H9 (cell line): ENCODE measurements around the gene DAZAP1. TPM values are rescaled to one million over a fixed set of nuclear protein-coding genes. Genes with fewer than 3 reads are reported as not detected.

Experiments used
- DNase-seq: peaks from one replicate; pipeline ENCODE4 v3.0.0-alpha.2; 2017
- H2AFZ ChIP-seq: one replicate; pipeline ENCODE4 v1.6.1; 2013; ENCODE audit warnings: mild to moderate bottlenecking, low read length, control low read depth, moderate library complexity
- H2AK5ac ChIP-seq: 2 replicates; pipeline ENCODE4 v1.6.1; 2013; ENCODE audit warnings: low read length, control low read depth, mixed read lengths; ENCODE audit not compliant: insufficient read length
- H2BK120ac ChIP-seq: one replicate; pipeline ENCODE4 v1.6.1; 2013; ENCODE audit warnings: low read depth, mild to moderate bottlenecking, low read length, control low read depth, inconsistent platforms; ENCODE audit not compliant: poor library complexity, severe bottlenecking
- H2BK12ac ChIP-seq: 2 replicates; pipeline ENCODE4 v1.6.1; 2013; ENCODE audit warnings: low read length, control low read depth, mixed read lengths, low read depth; ENCODE audit not compliant: insufficient read length
- H2BK15ac ChIP-seq: 2 replicates; pipeline ENCODE4 v1.6.1; 2013; ENCODE audit warnings: low read depth, low read length, control low read depth
- H2BK20ac ChIP-seq: one replicate; pipeline ENCODE4 v1.6.1; 2013; ENCODE audit warnings: low read depth, mild to moderate bottlenecking, low read length, control low read depth, inconsistent platforms; ENCODE audit not compliant: poor library complexity, severe bottlenecking
- H2BK5ac ChIP-seq: 2 replicates; pipeline ENCODE4 v1.6.1; 2013; ENCODE audit warnings: low read length, control low read depth, mixed read lengths; ENCODE audit not compliant: insufficient read length
- H3K14ac ChIP-seq: 2 replicates; pipeline ENCODE4 v1.6.1; 2013; ENCODE audit warnings: low read length, control low read depth; ENCODE audit not compliant: insufficient read depth
- H3K18ac ChIP-seq: 2 replicates; pipeline ENCODE4 v1.6.1; 2013; ENCODE audit warnings: low read depth, mild to moderate bottlenecking, mixed read lengths, low read length, control low read depth; ENCODE audit not compliant: insufficient read length
- H3K23ac ChIP-seq: 2 replicates; pipeline ENCODE4 v1.6.1; 2013; ENCODE audit warnings: low read length, control low read depth, mixed read lengths, low read depth; ENCODE audit not compliant: insufficient read length
- H3K23me2 ChIP-seq: 2 replicates; pipeline ENCODE4 v1.6.1; 2013; ENCODE audit warnings: low read depth, mild to moderate bottlenecking, mixed read lengths, low read length, control low read depth; ENCODE audit not compliant: insufficient read length, poor library complexity, severe bottlenecking
- H3K27ac ChIP-seq: 2 replicates; pipeline ENCODE4 v1.5.1; 2013; ENCODE audit warnings: low read length, control low read depth, mixed read lengths, low read depth; ENCODE audit not compliant: insufficient read length
- H3K27me3 ChIP-seq: 2 replicates; pipeline ENCODE4 v1.6.1; 2013; ENCODE audit warnings: low read length, control low read depth, inconsistent platforms; ENCODE audit not compliant: insufficient read depth
- H3K4ac ChIP-seq: 2 replicates; pipeline ENCODE4 v1.6.1; 2013; ENCODE audit warnings: low read depth, mild to moderate bottlenecking, control low read depth, inconsistent platforms, low read length, moderate library complexity
- H3K4me1 ChIP-seq: 2 replicates; pipeline ENCODE4 v1.6.1; 2013; ENCODE audit warnings: low read length, control low read depth, inconsistent platforms; ENCODE audit not compliant: insufficient read depth
- H3K4me2 ChIP-seq: 2 replicates; pipeline ENCODE4 v1.6.1; 2013; ENCODE audit warnings: low read length, control low read depth, mixed read lengths; ENCODE audit not compliant: insufficient read length, insufficient read depth
- H3K56ac ChIP-seq: 2 replicates; pipeline ENCODE4 v1.6.1; 2013; ENCODE audit warnings: low read depth, mild to moderate bottlenecking, mixed read lengths, low read length, control low read depth; ENCODE audit not compliant: insufficient read length
- H3K79me1 ChIP-seq: 2 replicates; pipeline ENCODE4 v1.6.1; 2013; ENCODE audit warnings: low read depth, mild to moderate bottlenecking, moderate library complexity, low read length, control low read depth, inconsistent platforms; ENCODE audit not compliant: insufficient read depth, poor library complexity, severe bottlenecking
- H3K79me2 ChIP-seq: 2 replicates; pipeline ENCODE4 v1.6.1; 2013; ENCODE audit warnings: low read length, control low read depth, inconsistent platforms; ENCODE audit not compliant: insufficient read depth
- H3K9ac ChIP-seq: 2 replicates; pipeline ENCODE4 v1.6.1; 2013; ENCODE audit warnings: low read length, control low read depth, mixed read lengths; ENCODE audit not compliant: insufficient read length; ENCODE audit errors: extremely low read depth
- H3K9me3 ChIP-seq: one replicate; pipeline ENCODE4 v1.6.1; 2013; ENCODE audit warnings: low read depth, low read length, inconsistent platforms; ENCODE audit not compliant: control insufficient read depth
- H3T11ph ChIP-seq: one replicate; pipeline ENCODE4 v1.6.1; 2013; ENCODE audit warnings: mild to moderate bottlenecking, low read length, control low read depth, inconsistent platforms
- H4K20me1 ChIP-seq: one replicate; pipeline ENCODE4 v1.6.1; 2013; ENCODE audit not compliant: control insufficient read depth, insufficient read length, insufficient read depth
- H4K5ac ChIP-seq: 2 replicates; pipeline ENCODE4 v1.6.1; 2013; ENCODE audit warnings: low read depth, mild to moderate bottlenecking, mixed read lengths, low read length, control low read depth; ENCODE audit not compliant: insufficient read length
- H4K8ac ChIP-seq: replicated peaks from 2 replicates; pipeline ENCODE4 v1.6.1; 2013; ENCODE audit warnings: low read length, control low read depth, mixed read lengths, low read depth; ENCODE audit not compliant: insufficient read length
- H4K91ac ChIP-seq: 2 replicates; pipeline ENCODE4 v1.6.1; 2013; ENCODE audit warnings: low read depth, mild to moderate bottlenecking, moderate library complexity, mixed read lengths, low read length, control low read depth; ENCODE audit not compliant: insufficient read length
- H3K27ac Mint-ChIP-seq, 3 experiments: 2 replicates in 2 of 3; 3 replicates in 1 of 3; pipeline ENCODE4 v1.8.0; 2020 to 2021; ENCODE audit warnings: mixed read lengths in 3 of 3, mild to moderate bottlenecking in 1 of 3, moderate library complexity in 1 of 3
- H3K27me3 Mint-ChIP-seq: 2 replicates; pipeline ENCODE4 v1.8.0; 2021; ENCODE audit warnings: low read depth, mild to moderate bottlenecking, moderate library complexity, mixed read lengths
- H3K36me3 Mint-ChIP-seq, 3 experiments: 2 replicates in 2 of 3; 3 replicates in 1 of 3; pipeline ENCODE4 v1.8.0; 2020 to 2021; ENCODE audit warnings: low read depth in 3 of 3, mixed read lengths in 3 of 3; ENCODE audit not compliant: insufficient read depth in 1 of 3
- H3K4me1 Mint-ChIP-seq, 2 experiments: 2 replicates each; pipeline ENCODE4 v1.8.0; 2020; ENCODE audit warnings: mixed read lengths in 2 of 2
- H3K4me3 Mint-ChIP-seq, 2 experiments: 2 replicates in 1 of 2; 3 replicates in 1 of 2; pipeline ENCODE4 v1.8.0; 2020 to 2021; ENCODE audit warnings: mild to moderate bottlenecking in 2 of 2, mixed read lengths in 2 of 2, moderate library complexity in 1 of 2
- H3K9me3 Mint-ChIP-seq, 2 experiments: 2 replicates in 1 of 2; 3 replicates in 1 of 2; pipeline ENCODE4 v1.8.0; 2020; ENCODE audit warnings: mild to moderate bottlenecking in 2 of 2, mixed read lengths in 2 of 2, moderate library complexity in 1 of 2
- WGBS: extraction: QIAGEN DNeasy Blood & Tissue Kit; methylation state at CpG from one replicate; pipeline ENCODE4 v1.1.7; 2013; ENCODE audit warnings: missing lambda C conversion rate, low lambda C conversion rate, mixed read lengths; ENCODE audit not compliant: insufficient read length; ENCODE audit errors: extremely low coverage; 5-methylcytosine and 5-hydroxymethylcytosine counted together
- total RNA-seq: library from RNA; stranded (reverse); gene quantifications from 2 replicates; pipeline ENCODE4 v1.2.1, GENCODE V29; 2021
- TF ChIP-seq, protein P1 (sequence below): fragments of 200-600 bp; sonication (generic); conservative IDR thresholded peaks from 3 replicates; pipeline ENCODE4 v1.8.0; 2021; ENCODE audit warnings: antibody characterized with exemption, mild to moderate bottlenecking

Gene DAZAP1
- total RNA-seq, 1 experiment from 2014 or later: 265 TPM

DNA sequence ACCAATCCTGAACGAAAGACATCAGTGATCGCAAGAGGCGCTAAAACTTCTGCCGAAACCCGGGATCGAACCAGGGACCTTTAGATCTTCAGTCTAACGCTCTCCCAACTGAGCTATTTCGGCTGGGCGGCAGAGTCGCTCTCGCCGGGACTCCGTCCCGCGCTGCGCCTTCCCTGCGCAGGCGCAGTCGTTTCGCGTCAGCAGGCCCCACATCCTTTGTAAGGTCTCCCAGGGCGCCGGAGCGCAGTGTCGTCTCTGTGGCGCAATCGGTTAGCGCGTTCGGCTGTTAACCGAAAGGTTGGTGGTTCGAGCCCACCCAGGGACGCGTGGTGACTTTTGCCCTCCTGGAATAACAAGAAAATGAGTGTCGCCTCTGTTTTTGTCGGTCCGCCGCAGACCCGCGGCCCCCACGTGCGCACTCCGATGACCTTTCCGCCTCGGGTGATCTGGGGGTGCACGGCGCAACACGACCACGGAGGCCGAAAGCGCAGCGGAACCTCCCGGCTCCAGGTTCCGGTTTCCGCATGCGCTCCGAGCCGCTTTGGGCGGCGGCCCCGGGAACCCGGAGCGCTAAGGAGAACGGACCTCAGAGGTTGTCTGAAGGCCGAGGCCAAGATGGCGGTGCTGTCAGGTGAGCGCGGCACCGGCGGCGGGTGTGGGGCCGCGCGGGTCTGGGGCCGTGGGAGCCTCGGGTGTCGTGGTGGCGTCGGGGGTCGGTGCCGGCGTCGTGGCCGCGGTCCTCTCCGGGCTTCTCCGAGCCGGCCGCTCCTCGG, 23.9 kb upstream of the DAZAP1 start, which contains the start of gene NDUFS7:
NDUFS7 (plus strand) TSS at position 596 of the 773 bp plus-strand sequence; CDS start at position 616, 20 bp downstream.
- H3K36me3 Mint-ChIP-seq: peaks cover 2 to 5% (median 4%) of the 10 kb centered on the region in 3 experiments; a peak in 5 of 7 replicates
- H3K27me3 Mint-ChIP-seq: peaks cover 3% of the 10 kb centered on the region
- no peak within 1 kb of the TSS for H2AK5ac ChIP-seq
- no peak within 1 kb of the TSS for H3K56ac ChIP-seq
- peak within 1 kb of the TSS; percentile 92 for H3K18ac ChIP-seq
- TF ChIP-seq, protein P1, sequence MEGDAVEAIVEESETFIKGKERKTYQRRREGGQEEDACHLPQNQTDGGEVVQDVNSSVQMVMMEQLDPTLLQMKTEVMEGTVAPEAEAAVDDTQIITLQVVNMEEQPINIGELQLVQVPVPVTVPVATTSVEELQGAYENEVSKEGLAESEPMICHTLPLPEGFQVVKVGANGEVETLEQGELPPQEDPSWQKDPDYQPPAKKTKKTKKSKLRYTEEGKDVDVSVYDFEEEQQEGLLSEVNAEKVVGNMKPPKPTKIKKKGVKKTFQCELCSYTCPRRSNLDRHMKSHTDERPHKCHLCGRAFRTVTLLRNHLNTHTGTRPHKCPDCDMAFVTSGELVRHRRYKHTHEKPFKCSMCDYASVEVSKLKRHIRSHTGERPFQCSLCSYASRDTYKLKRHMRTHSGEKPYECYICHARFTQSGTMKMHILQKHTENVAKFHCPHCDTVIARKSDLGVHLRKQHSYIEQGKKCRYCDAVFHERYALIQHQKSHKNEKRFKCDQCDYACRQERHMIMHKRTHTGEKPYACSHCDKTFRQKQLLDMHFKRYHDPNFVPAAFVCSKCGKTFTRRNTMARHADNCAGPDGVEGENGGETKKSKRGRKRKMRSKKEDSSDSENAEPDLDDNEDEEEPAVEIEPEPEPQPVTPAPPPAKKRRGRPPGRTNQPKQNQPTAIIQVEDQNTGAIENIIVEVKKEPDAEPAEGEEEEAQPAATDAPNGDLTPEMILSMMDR: peak; percentile 26; the same call in 1 of the 3 replicates
- peak within 1 kb of the TSS; percentile 94 for H3K4me2 ChIP-seq
- H2BK12ac ChIP-seq: no peak within 1 kb of the TSS
- H3K9ac ChIP-seq: peak within 1 kb of the TSS; percentile 77
- no peaks in the 10 kb centered on the region for H3K4me1 ChIP-seq
- H3K9me3 ChIP-seq: no peaks in the 10 kb centered on the region
- H2BK15ac ChIP-seq: no peak within 1 kb of the TSS; the same call in 1 of the 2 replicates
- no peak within 1 kb of the TSS for H3K27ac ChIP-seq
- peak; percentile 87 for DNase-seq
- peaks cover 3% of the 10 kb centered on the region; the same call in 1 of the 2 replicates for H3K79me2 ChIP-seq
- peaks cover 3 to 5% of the 10 kb centered on the region in 2 experiments; a peak in 2 of 5 replicates for H3K9me3 Mint-ChIP-seq
- no peak within 1 kb of the TSS for H2BK120ac ChIP-seq
- no peaks in the 10 kb centered on the region for H3K27me3 ChIP-seq
- H3T11ph ChIP-seq: no peak within 1 kb of the TSS
- H3K4ac ChIP-seq: no peak within 1 kb of the TSS
- peaks cover 6% of the 10 kb centered on the region for H3K23me2 ChIP-seq
- peak within 1 kb of the TSS; percentile 66 to 96 (median 91); a peak in 6 of 7 replicates for H3K27ac Mint-ChIP-seq
- H4K8ac ChIP-seq: no peak within 1 kb of the TSS
- H4K5ac ChIP-seq: no peak within 1 kb of the TSS
- peaks cover 6% of the 10 kb centered on the region for H3K79me1 ChIP-seq
- peak within 1 kb of the TSS; percentile 77 to 91 for H3K4me3 Mint-ChIP-seq
- H4K20me1 ChIP-seq: no peaks in the 10 kb centered on the region
- H2BK5ac ChIP-seq: no peak within 1 kb of the TSS
- WGBS: no CpG with 5 or more reads among the region's 90 CpGs
- H3K14ac ChIP-seq: peak within 1 kb of the TSS; percentile 59; the same call in 1 of the 2 replicates
- no peak within 1 kb of the TSS for H2AFZ ChIP-seq
- peaks cover 13 to 20% of the 10 kb centered on the region in 2 experiments for H3K4me1 Mint-ChIP-seq
- no peak within 1 kb of the TSS for H4K91ac ChIP-seq
- H2BK20ac ChIP-seq: no peak within 1 kb of the TSS
- no peak within 1 kb of the TSS for H3K23ac ChIP-seq
